ENCODE data around the gene LINGO4. TPM values are rescaled to one million over a fixed set of nuclear protein-coding genes. Genes with fewer than 3 reads are reported as not detected.

LINGO4 gene
- total and polyA plus RNA-seq, 2 experiments from 2014 or later, result not detected

DNA sequence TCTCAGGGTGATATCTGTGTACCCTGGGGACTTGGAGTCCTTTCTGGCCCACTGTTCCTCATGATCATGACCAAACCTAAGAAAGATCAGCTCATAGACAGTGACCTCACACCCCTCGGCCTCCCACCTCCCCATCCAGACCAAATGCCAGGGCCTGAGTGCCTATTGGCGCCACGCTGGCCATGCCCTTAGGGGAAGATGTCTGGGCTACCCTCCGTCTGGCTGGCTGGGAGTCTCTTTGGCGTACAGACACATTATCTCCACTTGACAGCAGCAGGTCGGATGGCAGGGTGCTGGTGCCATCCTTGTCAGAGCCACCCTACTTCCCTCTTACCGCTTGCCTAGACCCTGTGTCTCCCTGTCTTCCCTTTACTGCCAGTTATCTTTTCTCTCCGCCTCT lies 18.0 kb upstream of the LINGO4 start:
- Histone ChIP-seq H3K4me1 (ENCODE audit: low read depth) (no peaks in the 10 kb centered on the region), H3K27ac (no peak overlapping the region), H3K4me3 (no peak overlapping the region), H3K27me3 (no peaks in the 10 kb centered on the region), H3K36me3 (no peaks in the 10 kb centered on the region), H3K9me3 (ENCODE audit: low read depth) (no peaks in the 10 kb centered on the region)
- TF ChIP-seq CTCF (IDR thresholded peaks at IDR 0.05; ENCODE audit: low read depth, low read length), result no peak
- no peak for DNase-seq (ENCODE audit: low read depth in 1 of 2, low spot score in 1 of 2)

DNA sequence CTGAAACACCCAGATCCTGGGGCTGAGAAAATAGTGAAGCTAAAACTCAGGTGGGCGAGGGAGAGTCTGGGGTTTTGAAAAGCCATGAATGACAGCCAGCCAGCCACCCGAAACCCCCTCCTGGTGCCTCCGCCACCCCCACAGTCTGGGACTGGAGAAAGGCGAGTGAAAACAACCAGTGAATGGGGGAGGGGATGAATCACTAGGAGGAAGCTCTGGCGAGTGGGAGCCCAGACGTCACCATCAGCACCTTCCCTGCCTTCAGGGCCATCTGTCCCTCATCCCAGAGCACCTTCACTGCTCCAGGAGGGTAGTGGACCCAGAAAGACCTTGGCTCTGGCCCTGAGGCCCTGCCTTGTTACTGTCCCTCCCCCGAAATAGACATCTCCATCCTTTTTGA lies 17.2 kb upstream of the LINGO4 start:
- Histone ChIP-seq H3K27ac (no peak overlapping the region), H3K9me3 (ENCODE audit: low read depth) (no peaks in the 10 kb centered on the region), H3K4me1 (ENCODE audit: low read depth) (no peaks in the 10 kb centered on the region), H3K36me3 (no peaks in the 10 kb centered on the region), H3K27me3 (no peaks in the 10 kb centered on the region), H3K4me3 (no peak overlapping the region)
- DNase-seq (ENCODE audit: low read depth in 1 of 2, low spot score in 1 of 2), result no peak
- TF ChIP-seq CTCF (IDR thresholded peaks at IDR 0.05; ENCODE audit: low read depth, low read length), result no peak

DNA sequence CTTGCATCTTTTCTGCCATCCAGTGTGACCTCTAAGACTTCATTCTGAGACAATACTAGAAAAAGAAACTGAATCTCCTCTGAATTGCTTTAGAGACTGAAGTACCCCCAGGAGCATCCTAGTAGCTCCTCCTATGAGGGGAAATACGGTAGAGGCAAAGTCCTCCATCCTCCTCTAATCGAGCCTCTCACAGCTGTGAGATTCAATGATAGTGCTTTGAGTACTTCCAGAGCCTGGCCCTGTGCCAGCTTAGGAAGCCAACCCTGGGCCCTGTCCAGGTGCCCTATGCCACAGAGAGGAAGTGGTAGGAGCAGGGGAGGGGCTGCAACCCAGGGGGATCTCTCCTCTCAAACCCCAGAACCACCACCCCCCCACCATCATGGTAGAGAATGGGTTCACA lies 15.7 kb upstream of the LINGO4 start:
- H3K36me3 ChIP-seq, result no peaks in the 10 kb centered on the region
- TF ChIP-seq CTCF (IDR thresholded peaks at IDR 0.05; ENCODE audit: low read depth, low read length), result no peak
- H3K9me3 ChIP-seq (ENCODE audit: low read depth), result no peaks in the 10 kb centered on the region
- H3K27me3 ChIP-seq, result no peaks in the 10 kb centered on the region
- no peak for DNase-seq (ENCODE audit: low read depth in 1 of 2, low spot score in 1 of 2)
- no peak overlapping the region for H3K4me3 ChIP-seq
- peaks cover 3% of the 10 kb centered on the region for H3K4me1 ChIP-seq (ENCODE audit: low read depth)
- H3K27ac ChIP-seq, result no peak overlapping the region

GRCh38 chr1:151819976-151820623 lies 14.9 kb upstream of the LINGO4 start:
- no peak overlapping the region for H3K27ac ChIP-seq
- peaks cover 3% of the 10 kb centered on the region for H3K4me1 ChIP-seq (ENCODE audit: low read depth)
- TF ChIP-seq CTCF (IDR thresholded peaks at IDR 0.05; ENCODE audit: low read depth, low read length), result no peak
- no peaks in the 10 kb centered on the region for H3K27me3 ChIP-seq
- DNase-seq (ENCODE audit: low read depth in 1 of 2, low spot score in 1 of 2), result no peak
- no peaks in the 10 kb centered on the region for H3K36me3 ChIP-seq
- H3K9me3 ChIP-seq (ENCODE audit: low read depth), result no peaks in the 10 kb centered on the region
- H3K4me3 ChIP-seq, result no peak overlapping the region

DNA sequence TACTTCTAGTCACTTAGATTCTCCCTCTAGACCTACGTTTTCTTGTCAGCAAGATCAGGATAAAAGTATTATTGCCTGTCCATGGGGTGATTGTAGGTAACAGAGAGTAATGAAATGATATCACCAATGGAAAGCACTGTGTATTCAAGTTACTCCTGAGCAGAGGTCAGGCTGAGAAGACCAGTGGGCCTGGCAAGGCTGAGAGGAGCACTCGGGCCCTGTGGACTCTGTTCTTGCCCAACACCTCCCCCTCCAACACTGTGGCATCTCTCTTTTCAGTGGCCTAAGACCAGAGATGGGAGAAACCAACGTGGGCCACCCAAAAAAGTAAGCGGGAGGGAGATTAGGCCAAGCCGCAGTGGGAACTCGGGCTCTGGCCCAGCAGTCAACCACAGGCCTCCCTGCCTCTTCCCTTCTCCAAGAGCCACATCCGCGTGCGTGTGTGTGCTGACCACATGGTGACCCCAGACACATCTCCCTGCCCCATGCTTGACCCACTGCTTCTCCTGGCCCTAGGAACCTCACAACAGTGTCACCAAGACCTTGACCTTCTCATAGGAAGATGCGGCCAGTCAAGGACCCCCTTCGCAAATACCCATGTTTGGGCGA lies 14.1 kb upstream of the LINGO4 start:
- TF ChIP-seq CTCF (IDR thresholded peaks at IDR 0.05; ENCODE audit: low read depth, low read length), result no peak
- Histone ChIP-seq H3K4me1 (ENCODE audit: low read depth) (peaks cover 3% of the 10 kb centered on the region), H3K27me3 (no peaks in the 10 kb centered on the region), H3K36me3 (no peaks in the 10 kb centered on the region), H3K9me3 (ENCODE audit: low read depth) (no peaks in the 10 kb centered on the region), H3K27ac (no peak overlapping the region), H3K4me3 (no peak overlapping the region)
- DNase-seq (ENCODE audit: low read depth in 1 of 2, low spot score in 1 of 2), result no peak

Data from cardiac muscle cell (in vitro differentiated cells and primary cell).